ENCODE measurements around the gene OSBPL8. TPM values are rescaled to one million over a fixed set of nuclear protein-coding genes. Genes with fewer than 3 reads are reported as not detected.

Gene OSBPL8
- total and polyA plus RNA-seq, 7 donors: 7.6 to 64.3 (median 44.8) TPM

- 89 to 90% methylated on average over 4 of the region's 4 CpGs for WGBS, 2 donors
- DNase-seq: no peak
Observed at GRCh38 chr12:76543813-76544347, 15.7 kb downstream of the OSBPL8 start.

GRCh38 chr12:76542908-76543307, 16.7 kb downstream of the OSBPL8 start:
- Histone ChIP-seq H3K27ac (no peak overlapping the region), H3K36me3 (no peaks in the 10 kb centered on the region), H3K4me3 (no peak overlapping the region), H3K9me3 (no peaks in the 10 kb centered on the region), H3K27me3 (no peaks in the 10 kb centered on the region), H3K4me1 (peaks cover 0 to 11% (median 3%) of the 10 kb centered on the region in 4 donors)
- TF ChIP-seq POLR2A (IDR thresholded peaks at IDR 0.05): no peak
- TF ChIP-seq EP300 (IDR thresholded peaks at IDR 0.05): no peak
- no peak for TF ChIP-seq POLR2AphosphoS5 (IDR thresholded peaks at IDR 0.05)
- TF ChIP-seq CTCF (IDR thresholded peaks at IDR 0.05): no peak
- 20 to 65% methylated on average over 5 of the region's 5 CpGs for WGBS, 2 donors
- intact Hi-C loops (cut with DNase I): no loop called here
- no peak for DNase-seq

More at GRCh38 chr12:76543813-76544347, 15.7 kb downstream of the OSBPL8 start:
- Histone ChIP-seq H3K36me3 (no peaks in the 10 kb centered on the region), H3K4me3 (no peak overlapping the region), H3K4me1 (peaks cover 0 to 20% (median 5%) of the 10 kb centered on the region in 4 donors), H3K27ac (no peak overlapping the region), H3K27me3 (no peaks in the 10 kb centered on the region), H3K9me3 (no peaks in the 10 kb centered on the region)
- TF ChIP-seq POLR2AphosphoS5 (IDR thresholded peaks at IDR 0.05) (no peak), EP300 (IDR thresholded peaks at IDR 0.05) (no peak), CTCF (IDR thresholded peaks at IDR 0.05) (no peak), POLR2A (IDR thresholded peaks at IDR 0.05) (no peak)
- intact Hi-C loops (cut with DNase I): no loop called here

DNA sequence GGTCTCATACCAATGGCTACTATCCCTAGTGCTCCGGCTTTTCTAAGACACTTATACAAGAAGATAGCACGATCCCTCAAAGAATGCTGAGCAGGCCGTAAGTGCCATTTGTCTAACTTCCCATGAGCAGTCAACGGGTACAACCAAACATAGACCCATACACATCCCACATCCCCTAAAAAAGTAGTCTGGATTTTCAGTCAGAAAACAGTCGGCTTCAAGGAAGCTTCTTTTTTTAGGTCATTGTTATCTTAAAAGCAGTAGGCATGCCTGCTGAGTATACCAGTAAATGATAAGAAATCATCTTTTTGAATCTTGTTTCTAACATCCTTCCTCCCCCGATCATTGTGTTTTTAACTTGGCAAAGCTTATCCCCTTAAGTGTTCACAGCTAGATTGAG, 19.8 kb downstream of the OSBPL8 start:
- no peaks in the 10 kb centered on the region for H3K27me3 ChIP-seq
- H3K36me3 ChIP-seq: no peaks in the 10 kb centered on the region
- no peak for DNase-seq
- no peaks in the 10 kb centered on the region for H3K9me3 ChIP-seq
- TF ChIP-seq CTCF (IDR thresholded peaks at IDR 0.05): no peak
- no peak for TF ChIP-seq EP300 (IDR thresholded peaks at IDR 0.05)
- no peak for TF ChIP-seq POLR2A (IDR thresholded peaks at IDR 0.05)
- TF ChIP-seq POLR2AphosphoS5 (IDR thresholded peaks at IDR 0.05): no peak
- intact Hi-C loops (cut with DNase I): no loop called here
- 89 to 95% methylated on average over 6 of the region's 6 CpGs for WGBS, 2 donors
- no peak overlapping the region for H3K27ac ChIP-seq
- no peak overlapping the region for H3K4me3 ChIP-seq
- no peaks in the 10 kb centered on the region for H3K4me1 ChIP-seq

- no peak overlapping the region for H3K4me3 ChIP-seq
- H3K27me3 ChIP-seq: no peaks in the 10 kb centered on the region
- DNase-seq: no peak
- no peaks in the 10 kb centered on the region for H3K36me3 ChIP-seq
- intact Hi-C loops (cut with DNase I): no loop called here
- H3K9me3 ChIP-seq: no peaks in the 10 kb centered on the region
- no peak overlapping the region for H3K27ac ChIP-seq
- WGBS, 2 donors: 20 to 76% methylated on average over 2 of the region's 2 CpGs
- H3K4me1 ChIP-seq: peaks cover 0 to 5% (median 0%) of the 10 kb centered on the region in 4 donors
- TF ChIP-seq POLR2AphosphoS5 (IDR thresholded peaks at IDR 0.05) (no peak), POLR2A (IDR thresholded peaks at IDR 0.05) (no peak), CTCF (IDR thresholded peaks at IDR 0.05) (no peak), EP300 (IDR thresholded peaks at IDR 0.05) (no peak)
Observed at GRCh38 chr12:76537923-76538322, 21.6 kb downstream of the OSBPL8 start.

GRCh38 chr12:76536546-76536945, 23.0 kb downstream of the OSBPL8 start:
- no peaks in the 10 kb centered on the region for H3K36me3 ChIP-seq

More at GRCh38 chr12:76536546-76536945, 23.0 kb downstream of the OSBPL8 start:
- Histone ChIP-seq H3K27ac (no peak overlapping the region), H3K4me1 (peaks cover 0 to 5% (median 0%) of the 10 kb centered on the region in 4 donors), H3K9me3 (no peaks in the 10 kb centered on the region), H3K27me3 (no peaks in the 10 kb centered on the region), H3K4me3 (no peak overlapping the region)
- TF ChIP-seq POLR2A (IDR thresholded peaks at IDR 0.05) (no peak), EP300 (IDR thresholded peaks at IDR 0.05) (no peak), POLR2AphosphoS5 (IDR thresholded peaks at IDR 0.05) (no peak), CTCF (IDR thresholded peaks at IDR 0.05) (no peak)
- no peak for DNase-seq
- intact Hi-C loops (cut with DNase I): no loop called here
- WGBS, 2 donors: 92 to 97% methylated on average over 5 of the region's 5 CpGs

Data from sigmoid colon (tissue), 7 donors.